GM12891 (cell line): ENCODE measurements around the gene OTX1.

Experiments
- POLR2A ChIP-seq: IDR thresholded peaks from 2 replicates; pipeline ENCODE4 v1.6.1; 2011; ENCODE audit warnings: low read depth, low read length, control low read depth
- POLR2AphosphoS5 ChIP-seq: IDR thresholded peaks from 2 replicates; pipeline ENCODE4 v1.6.1; 2011; ENCODE audit warnings: low read depth, low read length, control low read depth
- TAF1 ChIP-seq: IDR thresholded peaks from 2 replicates; pipeline ENCODE4 v1.6.1; 2011; ENCODE audit warnings: low read depth, low read length, control low read depth

DNA sequence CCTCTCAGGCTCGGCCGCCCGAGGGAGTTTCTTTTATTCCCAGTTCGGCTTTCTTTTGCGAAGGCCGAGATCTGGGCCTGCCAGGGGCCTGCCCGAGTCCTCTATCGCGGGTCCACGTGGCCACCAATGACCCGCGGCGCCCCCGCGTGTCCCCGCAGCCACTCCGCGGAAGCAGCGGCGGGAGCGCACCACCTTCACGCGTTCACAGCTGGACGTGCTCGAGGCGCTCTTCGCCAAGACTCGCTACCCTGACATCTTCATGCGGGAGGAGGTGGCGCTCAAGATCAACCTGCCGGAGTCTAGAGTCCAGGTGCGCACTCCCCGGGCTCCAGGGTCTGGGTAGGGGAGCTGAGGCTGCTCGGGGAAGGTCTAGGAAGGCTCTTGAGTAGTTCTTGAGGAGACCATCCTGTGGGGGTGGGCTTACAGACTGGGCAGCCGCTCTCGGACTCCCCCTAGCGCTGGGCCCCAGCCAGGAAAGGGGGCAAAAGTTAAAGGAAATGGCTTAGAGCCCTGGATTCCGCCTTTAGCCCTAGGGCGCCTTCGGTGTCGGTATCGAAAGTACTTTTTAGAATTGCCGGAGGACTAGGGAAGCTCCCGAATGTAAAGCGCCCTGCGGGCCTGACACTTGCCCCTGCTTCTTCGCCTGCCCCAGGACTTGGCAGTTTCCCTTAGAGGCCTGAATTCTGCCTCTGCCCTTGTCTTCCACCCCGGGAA, 3.4 kb downstream of the OTX1 start:
- TF ChIP-seq POLR2A: no peak
- TF ChIP-seq POLR2AphosphoS5: no peak
- no peak for TF ChIP-seq TAF1
